Esophagus squamous epithelium (tissue), 4 donors: ENCODE data around the gene HIGD1B.

Experiments
- POLR2A ChIP-seq, 4 donors: fragments of 450-650 bp; IDR thresholded peaks; one replicate each; pipeline ENCODE4 v1.6.1; 2017; ENCODE audit warnings: antibody characterized with exemption in 4 of 4, mild to moderate bottlenecking in 4 of 4, moderate library complexity in 3 of 4
- TF ChIP-seq, protein P1 (sequence below), 6 experiments: fragments of 450-650 bp in 4 of 6; fragments of 200-600 bp in 2 of 6; sonication (generic) in 2 of 6; IDR thresholded peaks; one replicate each; pipeline ENCODE4 v1.5.1; 2016 to 2019; ENCODE audit warnings: antibody characterized with exemption in 6 of 6, mild to moderate bottlenecking in 4 of 6, moderate library complexity in 4 of 6

DNA sequence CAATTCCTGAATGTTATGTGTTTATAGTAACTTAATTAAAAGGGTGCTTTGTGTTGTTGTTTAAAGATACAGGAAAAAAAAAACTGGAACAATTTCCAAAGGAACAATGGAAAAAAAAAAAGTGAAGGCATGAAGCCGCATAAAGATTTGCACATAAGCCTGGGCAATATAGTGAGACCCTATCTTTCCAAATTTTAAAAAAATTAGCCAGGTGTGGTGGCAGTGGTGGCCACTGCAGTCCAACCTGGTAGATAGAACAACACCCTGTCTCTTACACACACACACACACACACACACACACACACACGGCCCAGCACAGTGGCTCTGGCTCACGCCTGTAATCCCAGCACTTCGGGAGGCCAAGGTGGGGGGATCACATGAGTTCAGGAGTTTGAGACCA, 39.5 kb upstream of the HIGD1B start:
- TF ChIP-seq, protein P1, sequence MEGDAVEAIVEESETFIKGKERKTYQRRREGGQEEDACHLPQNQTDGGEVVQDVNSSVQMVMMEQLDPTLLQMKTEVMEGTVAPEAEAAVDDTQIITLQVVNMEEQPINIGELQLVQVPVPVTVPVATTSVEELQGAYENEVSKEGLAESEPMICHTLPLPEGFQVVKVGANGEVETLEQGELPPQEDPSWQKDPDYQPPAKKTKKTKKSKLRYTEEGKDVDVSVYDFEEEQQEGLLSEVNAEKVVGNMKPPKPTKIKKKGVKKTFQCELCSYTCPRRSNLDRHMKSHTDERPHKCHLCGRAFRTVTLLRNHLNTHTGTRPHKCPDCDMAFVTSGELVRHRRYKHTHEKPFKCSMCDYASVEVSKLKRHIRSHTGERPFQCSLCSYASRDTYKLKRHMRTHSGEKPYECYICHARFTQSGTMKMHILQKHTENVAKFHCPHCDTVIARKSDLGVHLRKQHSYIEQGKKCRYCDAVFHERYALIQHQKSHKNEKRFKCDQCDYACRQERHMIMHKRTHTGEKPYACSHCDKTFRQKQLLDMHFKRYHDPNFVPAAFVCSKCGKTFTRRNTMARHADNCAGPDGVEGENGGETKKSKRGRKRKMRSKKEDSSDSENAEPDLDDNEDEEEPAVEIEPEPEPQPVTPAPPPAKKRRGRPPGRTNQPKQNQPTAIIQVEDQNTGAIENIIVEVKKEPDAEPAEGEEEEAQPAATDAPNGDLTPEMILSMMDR (IDR thresholded peaks at IDR 0.05) = no peak
- TF ChIP-seq POLR2A (IDR thresholded peaks at IDR 0.05) = no peak
